Measurements from ENCODE around the gene FTO. TPM values are rescaled to one million over a fixed set of nuclear protein-coding genes. Genes with fewer than 3 reads are reported as not detected.

Gene FTO
- total RNA-seq, 1 donor from 2014 or later = 65.8 TPM

DNA sequence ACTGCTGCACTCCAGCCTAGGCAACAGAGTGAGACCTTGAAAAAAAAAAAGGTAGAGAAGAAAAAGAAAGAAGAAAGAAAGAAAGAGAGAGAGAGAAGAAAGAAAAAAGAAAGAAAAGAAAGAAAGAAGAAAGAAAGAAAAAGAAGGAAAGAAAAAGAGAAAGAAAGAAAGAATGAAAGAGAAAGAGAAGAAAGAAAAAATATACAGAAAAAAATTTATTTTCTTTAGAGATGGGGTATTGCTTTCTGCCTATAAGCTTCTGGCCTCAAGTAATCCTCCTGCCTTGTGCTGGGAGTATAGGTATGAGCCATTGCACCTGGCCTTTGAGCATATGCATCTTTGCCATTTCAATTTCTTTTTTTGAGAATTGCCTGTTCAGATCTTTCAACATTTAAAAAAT lies 425.9 kb downstream of the FTO start:
- DNase-seq (no peak), ATAC-seq (ENCODE audit: low read depth) (no peak)
- Mint-ChIP-seq H3K4me1 (no peaks in the 10 kb centered on the region), H3K4me3 (no peak overlapping the region), H3K27ac (no peak overlapping the region), H3K36me3 (ENCODE audit: low read depth) (no peaks in the 10 kb centered on the region), H3K9me3 (peaks cover 6% of the 10 kb centered on the region), H3K27me3 (no peaks in the 10 kb centered on the region)
- CTCF ChIA-PET = no interaction called here
- intact Hi-C loops (cut with micrococcal nuclease) = no loop called here
- POLR2A ChIA-PET = no interaction called here
- TF ChIP-seq, protein P1, sequence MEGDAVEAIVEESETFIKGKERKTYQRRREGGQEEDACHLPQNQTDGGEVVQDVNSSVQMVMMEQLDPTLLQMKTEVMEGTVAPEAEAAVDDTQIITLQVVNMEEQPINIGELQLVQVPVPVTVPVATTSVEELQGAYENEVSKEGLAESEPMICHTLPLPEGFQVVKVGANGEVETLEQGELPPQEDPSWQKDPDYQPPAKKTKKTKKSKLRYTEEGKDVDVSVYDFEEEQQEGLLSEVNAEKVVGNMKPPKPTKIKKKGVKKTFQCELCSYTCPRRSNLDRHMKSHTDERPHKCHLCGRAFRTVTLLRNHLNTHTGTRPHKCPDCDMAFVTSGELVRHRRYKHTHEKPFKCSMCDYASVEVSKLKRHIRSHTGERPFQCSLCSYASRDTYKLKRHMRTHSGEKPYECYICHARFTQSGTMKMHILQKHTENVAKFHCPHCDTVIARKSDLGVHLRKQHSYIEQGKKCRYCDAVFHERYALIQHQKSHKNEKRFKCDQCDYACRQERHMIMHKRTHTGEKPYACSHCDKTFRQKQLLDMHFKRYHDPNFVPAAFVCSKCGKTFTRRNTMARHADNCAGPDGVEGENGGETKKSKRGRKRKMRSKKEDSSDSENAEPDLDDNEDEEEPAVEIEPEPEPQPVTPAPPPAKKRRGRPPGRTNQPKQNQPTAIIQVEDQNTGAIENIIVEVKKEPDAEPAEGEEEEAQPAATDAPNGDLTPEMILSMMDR (IDR thresholded peaks at IDR 0.05) = no peak

DNA sequence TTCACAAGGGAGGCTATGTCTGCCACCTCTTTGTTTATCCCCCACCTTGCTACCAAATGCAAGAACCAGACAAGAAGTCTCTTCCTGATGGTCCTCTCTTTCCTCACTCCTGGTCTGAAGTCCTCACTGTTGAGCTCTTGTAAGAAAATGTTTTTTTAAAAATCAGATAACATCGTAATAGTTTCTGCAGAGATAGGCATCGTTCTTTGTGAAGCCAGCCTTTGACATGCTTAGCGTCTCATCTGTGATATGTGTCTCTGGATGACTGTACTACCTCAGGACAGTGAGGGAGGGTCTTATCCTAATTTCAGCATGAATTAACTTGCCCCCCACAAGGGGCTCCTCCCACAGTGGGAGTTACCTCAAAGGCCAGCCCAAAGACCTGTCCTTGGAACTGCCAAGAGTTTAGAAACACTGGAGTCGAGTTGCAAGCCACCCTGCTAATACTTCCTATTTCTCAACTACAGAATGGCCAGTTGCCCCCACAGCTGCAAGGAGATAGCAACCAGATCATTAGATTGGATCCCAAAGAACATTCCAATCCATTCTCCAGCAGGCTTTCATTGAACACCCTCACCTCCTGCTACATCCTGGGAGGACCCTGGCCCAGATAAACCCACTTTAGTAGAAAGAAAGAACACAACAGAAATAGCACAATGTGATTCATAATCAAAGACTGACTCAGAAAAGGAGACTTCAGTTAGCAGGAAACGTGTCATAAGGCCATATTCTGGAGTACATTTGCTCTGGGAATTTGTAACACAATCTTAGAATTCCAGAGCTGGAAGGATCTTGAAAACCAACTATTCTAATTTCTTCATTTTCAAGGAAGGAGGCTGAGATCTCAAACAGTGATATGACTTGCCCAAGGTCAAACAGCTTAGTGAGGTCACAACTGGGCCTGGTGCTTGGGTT lies 431.7 kb downstream of the FTO start:
- H3K4me3 Mint-ChIP-seq = no peak overlapping the region
- H3K27ac Mint-ChIP-seq = no peak overlapping the region
- DNase-seq = no peak
- POLR2A ChIA-PET = no interaction called here
- intact Hi-C loops (cut with micrococcal nuclease) = no loop called here
- peaks cover 2% of the 10 kb centered on the region for H3K9me3 Mint-ChIP-seq
- TF ChIP-seq, protein P1 (IDR thresholded peaks at IDR 0.05) = no peak
- ATAC-seq (ENCODE audit: low read depth) = no peak
- CTCF ChIA-PET = no interaction called here
- H3K36me3 Mint-ChIP-seq (ENCODE audit: low read depth) = no peaks in the 10 kb centered on the region
- H3K4me1 Mint-ChIP-seq = no peaks in the 10 kb centered on the region
- no peaks in the 10 kb centered on the region for H3K27me3 Mint-ChIP-seq

DNA sequence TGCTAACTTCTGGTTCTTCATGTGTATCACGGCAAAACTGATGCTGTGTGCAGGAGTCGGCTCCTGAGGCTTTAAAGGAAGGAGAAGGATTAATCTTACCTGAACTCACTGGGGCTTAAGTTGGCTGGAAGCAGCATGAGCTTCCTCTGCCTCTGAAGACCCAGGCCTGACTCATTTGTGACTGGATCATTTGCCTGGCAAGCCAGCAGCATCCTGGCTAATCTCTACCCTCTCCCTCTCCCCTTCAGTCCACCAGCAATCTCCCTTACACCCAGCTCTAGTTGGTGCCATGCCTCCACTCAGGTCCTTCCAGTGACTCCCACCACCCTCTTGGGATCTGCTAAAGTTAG lies 432.3 kb downstream of the FTO start:
- ChIA-PET CTCF (no interaction called here), POLR2A (no interaction called here)
- no peak overlapping the region for H3K4me3 Mint-ChIP-seq
- peaks cover 2% of the 10 kb centered on the region for H3K9me3 Mint-ChIP-seq
- TF ChIP-seq, protein P1 (IDR thresholded peaks at IDR 0.05) = no peak
- ATAC-seq (ENCODE audit: low read depth) = no peak
- DNase-seq = no peak
- intact Hi-C loops (cut with micrococcal nuclease) = no loop called here
- no peaks in the 10 kb centered on the region for H3K4me1 Mint-ChIP-seq
- H3K27me3 Mint-ChIP-seq = no peaks in the 10 kb centered on the region
- H3K27ac Mint-ChIP-seq = no peak overlapping the region
- H3K36me3 Mint-ChIP-seq (ENCODE audit: low read depth) = no peaks in the 10 kb centered on the region

DNA sequence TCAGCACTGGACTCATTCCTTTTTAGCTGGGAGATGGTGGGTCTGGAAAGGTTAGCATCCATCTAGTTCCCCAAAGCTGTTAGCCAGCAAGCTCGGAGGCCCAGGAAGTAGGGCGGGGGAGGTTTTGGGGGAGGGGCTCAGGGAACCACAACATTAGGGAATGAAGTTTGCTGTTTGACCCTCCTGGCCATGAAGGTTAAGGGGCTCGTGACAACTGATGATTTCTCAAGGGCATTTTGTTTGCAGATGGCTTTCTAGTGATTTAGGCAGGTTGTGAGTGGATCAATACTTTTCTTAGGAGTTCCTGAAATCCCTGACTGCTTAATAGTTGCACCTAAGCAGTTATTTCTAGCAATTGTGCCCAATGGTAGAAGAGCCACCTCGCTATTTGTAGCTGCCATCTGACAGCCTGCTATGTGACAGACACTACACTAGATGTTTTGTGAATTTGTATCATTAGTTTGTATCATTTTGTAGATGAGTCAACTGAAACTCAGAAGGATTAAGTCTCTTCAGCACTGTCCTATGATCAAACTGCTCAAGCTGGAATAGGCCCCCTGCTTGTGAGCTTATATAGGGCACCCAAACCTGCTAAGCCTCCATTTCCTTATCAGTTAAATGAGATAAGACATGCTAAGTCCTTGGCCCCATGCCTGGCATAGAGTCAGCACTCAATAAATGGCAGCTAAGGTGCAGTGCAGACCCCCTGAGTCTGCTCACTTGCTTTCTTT lies 436.3 kb downstream of the FTO start:
- no peak overlapping the region for H3K27ac Mint-ChIP-seq
- ChIA-PET CTCF (no interaction called here), POLR2A (no interaction called here)

DNA sequence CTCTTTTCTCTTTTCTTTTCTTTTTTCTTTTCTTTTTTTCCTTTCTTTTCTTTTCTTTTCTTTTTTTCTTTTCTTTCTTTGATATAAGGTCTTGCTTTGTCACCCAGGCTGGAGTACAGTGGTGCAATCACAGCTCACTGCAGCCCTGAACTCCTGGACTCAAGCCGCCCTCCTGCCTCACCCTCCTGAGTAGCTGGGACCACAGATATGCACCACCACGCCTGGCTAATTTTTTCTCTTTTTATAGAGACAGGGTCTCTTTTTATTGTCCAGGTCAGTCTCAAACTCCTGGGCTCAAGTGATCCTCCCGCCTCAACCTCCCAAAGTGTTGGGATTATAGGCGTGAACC lies 436.8 kb downstream of the FTO start:
- no peak for ATAC-seq (ENCODE audit: low read depth)
- H3K9me3 Mint-ChIP-seq = no peaks in the 10 kb centered on the region
- H3K27me3 Mint-ChIP-seq = peaks cover 5% of the 10 kb centered on the region
- H3K4me3 Mint-ChIP-seq = no peak overlapping the region
- TF ChIP-seq, protein P1 (IDR thresholded peaks at IDR 0.05) = no peak
- no peak for DNase-seq
- no peaks in the 10 kb centered on the region for H3K4me1 Mint-ChIP-seq
- ChIA-PET CTCF (no interaction called here), POLR2A (no interaction called here)
- intact Hi-C loops (cut with micrococcal nuclease) = no loop called here
- no peaks in the 10 kb centered on the region for H3K36me3 Mint-ChIP-seq (ENCODE audit: low read depth)
- H3K27ac Mint-ChIP-seq = no peak overlapping the region

More for the DNA sequence above, 436.3 kb downstream of the FTO start:
- TF ChIP-seq, protein P1 (IDR thresholded peaks at IDR 0.05) = no peak
- intact Hi-C loops (cut with micrococcal nuclease) = no loop called here
- no peaks in the 10 kb centered on the region for H3K4me1 Mint-ChIP-seq
- ATAC-seq (ENCODE audit: low read depth) = no peak
- DNase-seq = no peak
- no peaks in the 10 kb centered on the region for H3K36me3 Mint-ChIP-seq (ENCODE audit: low read depth)
- H3K9me3 Mint-ChIP-seq = no peaks in the 10 kb centered on the region
- H3K4me3 Mint-ChIP-seq = no peak overlapping the region
- peaks cover 1% of the 10 kb centered on the region for H3K27me3 Mint-ChIP-seq

All from activated B cell treated with CpG ODN at 0.5 μM for 24 hours (primary cell).